Parathyroid adenoma (tissue), 2 donors: ENCODE measurements around the gene NUDT10.
"Not testable (repeated sequence)": the region's sequence is repeated elsewhere in the genome, so short reads cannot be mapped to it uniquely, and the experiment has no call there.

Experiments used
- H2AFZ ChIP-seq: fragments of 300-600 bp; sonication (generic); one replicate; pipeline ENCODE4 v1.7.0; 2017; ENCODE audit warnings: antibody characterized with exemption, mild to moderate bottlenecking
- H3K27ac ChIP-seq: fragments of 300-600 bp; sonication (generic); one replicate; pipeline ENCODE4 v1.7.0; 2017
- H3K27me3 ChIP-seq: fragments of 300-600 bp; sonication (generic); one replicate; pipeline ENCODE4 v1.7.0; 2017; ENCODE audit warnings: low read length; ENCODE audit not compliant: control insufficient read depth, insufficient read depth
- H3K36me3 ChIP-seq: fragments of 300-600 bp; sonication (generic); one replicate; pipeline ENCODE4 v1.7.0; 2017; ENCODE audit warnings: low read length; ENCODE audit not compliant: control insufficient read depth, insufficient read depth
- H3K4me1 ChIP-seq: fragments of 300-600 bp; sonication (generic); one replicate; pipeline ENCODE4 v1.7.0; 2017; ENCODE audit warnings: control low read depth
- H3K4me2 ChIP-seq: fragments of 300-600 bp; sonication (generic); one replicate; pipeline ENCODE4 v1.7.0; 2017; ENCODE audit warnings: low read length
- H3K4me3 ChIP-seq: fragments of 300-600 bp; sonication (generic); one replicate; pipeline ENCODE4 v1.7.0; 2017; ENCODE audit warnings: low read depth, low read length
- H3K79me2 ChIP-seq: fragments of 300-600 bp; sonication (generic); one replicate; pipeline ENCODE4 v1.7.0; 2017; ENCODE audit warnings: control low read depth
- H3K9ac ChIP-seq: fragments of 300-600 bp; sonication (generic); one replicate; pipeline ENCODE4 v1.7.0; 2017; ENCODE audit warnings: mild to moderate bottlenecking
- H3K9me3 ChIP-seq: fragments of 300-600 bp; sonication (generic); one replicate; pipeline ENCODE4 v1.7.0; 2017; ENCODE audit warnings: low read length; ENCODE audit not compliant: control insufficient read depth
- CTCF ChIP-seq: fragments of 300-600 bp; sonication (generic); IDR thresholded peaks from one replicate; pipeline ENCODE4 v1.7.0; 2017; ENCODE audit warnings: antibody characterized with exemption, mild to moderate bottlenecking
- donor health status: primary hyperparathyroidism.

NUDT10 gene

GRCh38 chrX:51332188-51332942 lies at the start of gene NUDT10:
TSS of gene NUDT10 (plus strand) at chrX:51332822. CDS start at chrX:51332966, 144 bp downstream.
- H3K27ac ChIP-seq = no peak within 1 kb of the TSS
- no peak within 1 kb of the TSS for H3K9ac ChIP-seq
- H3K4me1 ChIP-seq = no peaks in the 10 kb centered on the region

GRCh38 chrX:51292421-51292820 lies 40.2 kb upstream of the NUDT10 start:
- H2AFZ ChIP-seq = no peak overlapping the region
- H3K4me1 ChIP-seq = no peaks in the 10 kb centered on the region
- no peaks in the 10 kb centered on the region for H3K36me3 ChIP-seq
- no peak for TF ChIP-seq CTCF
- no peak overlapping the region for H3K9ac ChIP-seq
- no peaks in the 10 kb centered on the region for H3K79me2 ChIP-seq
- H3K27ac ChIP-seq = no peak overlapping the region
- no peak overlapping the region for H3K4me2 ChIP-seq
- no peaks in the 10 kb centered on the region for H3K27me3 ChIP-seq
- H3K9me3 ChIP-seq = no peaks in the 10 kb centered on the region
- no peak overlapping the region for H3K4me3 ChIP-seq

More at GRCh38 chrX:51332188-51332942, at the start of gene NUDT10:
- Histone ChIP-seq H3K4me2 (peak within 1 kb of the TSS; percentile 42), H3K4me3 (peak within 1 kb of the TSS; percentile 36), H3K36me3 (no peaks in the 10 kb centered on the region), H3K27me3 (no peaks in the 10 kb centered on the region), H2AFZ (peak within 1 kb of the TSS; percentile 88), H3K9me3 (no peaks in the 10 kb centered on the region), H3K79me2 (no peaks in the 10 kb centered on the region)
- no peak for TF ChIP-seq CTCF

GRCh38 chrX:51296138-51296537 lies 36.5 kb upstream of the NUDT10 start:
- Histone ChIP-seq H3K9ac (no peak overlapping the region), H3K27ac (no peak overlapping the region), H3K79me2 (no peaks in the 10 kb centered on the region), H3K4me2 (no peak overlapping the region), H3K4me3 (no peak overlapping the region), H3K36me3 (no peaks in the 10 kb centered on the region), H3K4me1 (no peaks in the 10 kb centered on the region), H2AFZ (no peak overlapping the region), H3K27me3 (no peaks in the 10 kb centered on the region), H3K9me3 (no peaks in the 10 kb centered on the region)
- no peak for TF ChIP-seq CTCF

- no peaks in the 10 kb centered on the region for H3K9me3 ChIP-seq
- H3K27ac ChIP-seq = no peak overlapping the region
- H3K27me3 ChIP-seq = no peaks in the 10 kb centered on the region
- H2AFZ ChIP-seq = no peak overlapping the region
- H3K79me2 ChIP-seq = no peaks in the 10 kb centered on the region
- H3K4me1 ChIP-seq = no peaks in the 10 kb centered on the region
- no peaks in the 10 kb centered on the region for H3K36me3 ChIP-seq
- TF ChIP-seq CTCF = no peak
- H3K4me2 ChIP-seq = no peak overlapping the region
- no peak overlapping the region for H3K9ac ChIP-seq
- no peak overlapping the region for H3K4me3 ChIP-seq
These were observed 16.4 kb upstream of the NUDT10 start for GRCh38 chrX:51316271-51316670.

GRCh38 chrX:51332943-51333785 lies 542 bp downstream of the NUDT10 start:
- peak overlapping the region; percentile 42 for H3K4me2 ChIP-seq
- H3K9ac ChIP-seq, H3K79me2 ChIP-seq, H3K36me3 ChIP-seq, H3K27ac ChIP-seq, H3K27me3 ChIP-seq, H3K4me1 ChIP-seq, H3K9me3 ChIP-seq: not testable (repeated sequence)
- peak overlapping the region; percentile 88 for H2AFZ ChIP-seq
- H3K4me3 ChIP-seq = peak overlapping the region; percentile 36
